ENCODE data around the gene NDUFAF2. TPM values are rescaled to one million over a fixed set of nuclear protein-coding genes. Genes with fewer than 3 reads are reported as not detected.

Gene NDUFAF2
- total RNA-seq, 1 donor from 2014 or later = 20.0 TPM

- Histone ChIP-seq H3K9me3 (no peaks in the 10 kb centered on the region), H3K27ac (no peak overlapping the region), H3K4me3 (no peak overlapping the region), H3K4me1 (no peaks in the 10 kb centered on the region), H3K27me3 (ENCODE audit: low read depth) (no peaks in the 10 kb centered on the region), H3K36me3 (no peaks in the 10 kb centered on the region)
- DNase-seq (no peak), ATAC-seq (no peak)
- TF ChIP-seq CTCF (IDR thresholded peaks at IDR 0.05) = no peak
- intact Hi-C loops (cut with DNase I) = no loop called here
Observed at GRCh38 chr5:61069150-61069549, 124.1 kb downstream of the NDUFAF2 start.

- intact Hi-C loops (cut with DNase I) = no loop called here
- Histone ChIP-seq H3K9me3 (no peaks in the 10 kb centered on the region), H3K4me3 (no peak overlapping the region), H3K4me1 (no peaks in the 10 kb centered on the region), H3K27ac (no peak overlapping the region), H3K27me3 (ENCODE audit: low read depth) (no peaks in the 10 kb centered on the region), H3K36me3 (no peaks in the 10 kb centered on the region)
- DNase-seq (no peak), ATAC-seq (no peak)
- TF ChIP-seq CTCF (IDR thresholded peaks at IDR 0.05) = no peak
Observed at GRCh38 chr5:61071526-61071925, 126.5 kb downstream of the NDUFAF2 start.

GRCh38 chr5:61076626-61077025 lies 131.6 kb downstream of the NDUFAF2 start:
- H3K36me3 ChIP-seq = no peaks in the 10 kb centered on the region
- DNase-seq = no peak
- no peak overlapping the region for H3K4me3 ChIP-seq
- H3K9me3 ChIP-seq = no peaks in the 10 kb centered on the region
- H3K4me1 ChIP-seq = no peaks in the 10 kb centered on the region
- no peak for TF ChIP-seq CTCF (IDR thresholded peaks at IDR 0.05)
- intact Hi-C loops (cut with DNase I) = no loop called here
- no peak for ATAC-seq
- no peak overlapping the region for H3K27ac ChIP-seq
- H3K27me3 ChIP-seq (ENCODE audit: low read depth) = no peaks in the 10 kb centered on the region

GRCh38 chr5:61081741-61082140 lies 136.7 kb downstream of the NDUFAF2 start:
- no peak for DNase-seq
- intact Hi-C loops (cut with DNase I) = no loop called here

GRCh38 chr5:61082516-61083280 lies 137.7 kb downstream of the NDUFAF2 start:
- intact Hi-C loops (cut with DNase I) = no loop called here
- Histone ChIP-seq H3K27ac (no peak overlapping the region), H3K4me3 (no peak overlapping the region), H3K4me1 (no peaks in the 10 kb centered on the region), H3K36me3 (no peaks in the 10 kb centered on the region), H3K27me3 (ENCODE audit: low read depth) (no peaks in the 10 kb centered on the region), H3K9me3 (no peaks in the 10 kb centered on the region)
- no peak for TF ChIP-seq CTCF (IDR thresholded peaks at IDR 0.05)
- ATAC-seq = no peak
- no peak for DNase-seq

More at GRCh38 chr5:61081741-61082140, 136.7 kb downstream of the NDUFAF2 start:
- ATAC-seq = no peak
- TF ChIP-seq CTCF (IDR thresholded peaks at IDR 0.05) = no peak
- H3K4me3 ChIP-seq = no peak overlapping the region
- H3K36me3 ChIP-seq = no peaks in the 10 kb centered on the region
- H3K27me3 ChIP-seq (ENCODE audit: low read depth) = no peaks in the 10 kb centered on the region
- no peak overlapping the region for H3K27ac ChIP-seq
- H3K4me1 ChIP-seq = no peaks in the 10 kb centered on the region
- no peaks in the 10 kb centered on the region for H3K9me3 ChIP-seq
